Activated CD8-positive, alpha-beta memory T cell treated with anti-CD3 and anti-CD28 coated beads, Interleukin-2, amount 10 ng/mL, durations not matched to agents 7 days and 5 days (primary cell): Measurements from ENCODE around the gene PAXX. TPM values are rescaled to one million over a fixed set of nuclear protein-coding genes. Genes with fewer than 3 reads are reported as not detected.
A peak's percentile ranks its signal among the peaks of the same experiment; 100 is the strongest.

Source experiments
- ATAC-seq: fragments of 150-1000 bp; cut with Tn5 transposase; one replicate; pipeline ENCODE4 v1.10.0; 2021; ENCODE audit warnings: moderate library complexity
- CTCF ChIA-PET: fragments of 350-600 bp; sonication (Branson Sonifier 250); formaldehyde crosslinking; loops from one replicate; lab custom pipeline; 2021; ENCODE audit warnings: antibody characterized with exemption; lab: Charles Lee
- DNase-seq: peaks from one replicate; pipeline ENCODE4 v3.0.0-alpha.2; 2020
- H3K27ac Mint-ChIP-seq: one replicate; pipeline ENCODE4 v1.8.0; 2021; ENCODE audit warnings: mild to moderate bottlenecking, mixed read lengths
- H3K27me3 Mint-ChIP-seq: one replicate; pipeline ENCODE4 v1.8.0; 2021; ENCODE audit warnings: mixed read lengths
- H3K36me3 Mint-ChIP-seq: one replicate; pipeline ENCODE4 v1.8.0; 2021; ENCODE audit warnings: mild to moderate bottlenecking, mixed read lengths
- H3K4me1 Mint-ChIP-seq: one replicate; pipeline ENCODE4 v1.8.0; 2021; ENCODE audit warnings: mixed read lengths
- H3K4me3 Mint-ChIP-seq: one replicate; pipeline ENCODE4 v1.8.0; 2021; ENCODE audit warnings: mild to moderate bottlenecking, moderate library complexity, mixed read lengths
- H3K9me3 Mint-ChIP-seq: one replicate; pipeline ENCODE4 v1.8.0; 2022; ENCODE audit warnings: low read depth, mixed read lengths
- total RNA-seq, 2 experiments: library from RNA; stranded (reverse); gene quantifications; one replicate each; pipeline ENCODE4 v1.2.3, GENCODE V29; 2021

The PAXX gene
- total RNA-seq, 2 experiments from 2014 or later: 68.6 to 94.8 TPM

GRCh38 chr9:136949239-136949816 is 42.9 kb upstream of the PAXX start:
- Mint-ChIP-seq H3K4me1 (peaks cover 13% of the 10 kb centered on the region), H3K27me3 (no peaks in the 10 kb centered on the region), H3K36me3 (no peaks in the 10 kb centered on the region), H3K27ac (peak overlapping the region; percentile 84), H3K4me3 (peak overlapping the region; percentile 76), H3K9me3 (no peaks in the 10 kb centered on the region)
- CTCF ChIA-PET: interaction anchor here (1.3 to 7.3 kb wide), 5 partner anchors 10 to 149 kb away, joined by 4 to 183 read pairs (median 15); partner anchors contain the start of genes FUT7 and PAXX
- DNase-seq (no peak), ATAC-seq (no peak)

GRCh38 chr9:136949817-136950655 is 42.2 kb upstream of the PAXX start:
- peaks cover 9% of the 10 kb centered on the region for H3K4me1 Mint-ChIP-seq
- DNase-seq (peak; percentile 99), ATAC-seq (peak; percentile 97)
- H3K36me3 Mint-ChIP-seq: no peaks in the 10 kb centered on the region
- peak overlapping the region; percentile 84 for H3K27ac Mint-ChIP-seq
- CTCF ChIA-PET: interaction anchor here (0.9 to 7.3 kb wide), 6 partner anchors 25 to 108 kb away, joined by 3 to 183 read pairs (median 6); partner anchors contain the start of genes AJM1, FUT7 and PAXX
- no peaks in the 10 kb centered on the region for H3K27me3 Mint-ChIP-seq
- H3K9me3 Mint-ChIP-seq: no peaks in the 10 kb centered on the region
- peak overlapping the region; percentile 76 for H3K4me3 Mint-ChIP-seq

DNA sequence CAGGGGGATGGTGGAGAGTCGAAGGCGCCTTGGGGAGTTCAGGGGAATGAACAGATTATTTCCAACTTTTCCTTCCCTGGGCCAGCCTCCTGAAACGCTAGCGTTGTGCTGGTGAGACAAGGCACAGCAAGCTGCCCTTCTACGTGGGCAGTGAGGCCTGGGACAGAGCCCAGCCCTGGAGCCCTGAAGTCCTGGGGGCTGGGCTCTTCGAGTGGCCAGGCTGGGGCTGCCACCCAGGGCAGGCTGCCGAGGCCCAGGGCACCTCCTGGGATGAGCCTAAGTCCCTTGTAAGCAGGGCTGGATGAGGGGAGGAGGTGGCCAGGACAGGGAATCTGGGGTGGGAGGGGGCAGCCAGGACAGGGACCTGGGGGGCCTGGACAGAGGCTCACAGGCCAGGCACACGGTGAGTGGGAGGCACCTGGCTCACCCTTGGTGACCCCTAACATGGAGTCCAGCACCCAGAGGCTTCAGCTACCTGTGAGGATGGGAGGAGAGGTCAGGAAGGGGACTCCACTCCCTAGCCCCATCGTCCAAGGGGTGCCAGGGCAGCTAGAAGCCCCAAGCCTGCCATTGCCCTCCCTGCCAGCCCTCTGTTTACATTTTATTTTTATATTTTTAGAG is 41.5 kb upstream of the PAXX start:
- no peaks in the 10 kb centered on the region for H3K27me3 Mint-ChIP-seq
- ATAC-seq: no peak
- H3K27ac Mint-ChIP-seq: peak overlapping the region; percentile 82
- CTCF ChIA-PET: interaction anchor here (0.9 to 1.8 kb wide), 5 partner anchors 25 to 109 kb away, joined by 3 to 9 read pairs (median 4); partner anchors contain the start of genes AJM1 and PAXX
- no peak for DNase-seq
- no peaks in the 10 kb centered on the region for H3K9me3 Mint-ChIP-seq
- peak overlapping the region; percentile 73 for H3K4me3 Mint-ChIP-seq
- peaks cover 5% of the 10 kb centered on the region for H3K4me1 Mint-ChIP-seq
- H3K36me3 Mint-ChIP-seq: no peaks in the 10 kb centered on the region

DNA sequence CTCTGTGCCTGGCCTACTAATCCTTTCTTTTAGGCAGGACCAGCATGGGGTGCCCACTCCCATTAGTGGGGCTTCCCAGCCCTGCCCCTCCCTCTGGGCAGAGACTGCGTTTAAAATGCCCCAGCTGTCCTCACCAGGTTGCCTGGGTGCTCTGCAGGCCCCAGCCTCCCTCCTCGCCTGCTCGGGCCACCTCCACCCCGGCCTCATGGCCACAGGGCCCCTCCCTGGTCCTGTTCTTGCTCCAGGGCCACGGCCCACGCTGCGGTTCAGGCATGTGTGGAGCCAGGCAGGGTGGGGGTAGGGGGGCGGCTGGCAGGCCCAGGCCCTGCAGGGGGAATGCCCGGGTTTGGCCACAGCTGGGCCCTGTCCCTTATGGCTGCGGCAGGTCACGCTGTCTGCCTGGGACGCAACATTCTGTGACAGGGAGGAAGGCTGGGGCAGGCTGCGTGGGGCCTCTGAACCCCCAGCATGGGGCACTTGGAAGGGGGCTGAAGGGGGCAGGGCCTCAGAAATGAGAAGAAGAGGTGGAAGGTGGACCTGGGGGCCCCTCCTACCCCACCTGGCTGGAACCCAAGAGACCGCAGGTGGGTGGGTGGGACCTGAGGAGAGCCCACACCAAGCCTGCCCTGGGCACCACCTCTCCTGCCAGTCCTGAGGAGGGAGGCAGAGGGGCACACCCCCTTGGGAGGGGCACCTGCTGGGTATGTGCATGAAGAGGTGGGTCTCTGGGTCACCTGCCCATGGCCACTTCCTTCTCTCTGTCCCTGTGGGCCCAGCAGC is 40.5 kb upstream of the PAXX start, which contains the start of gene LCN12:
Gene LCN12, plus strand, starts transcription at position 733 of the 780 bp plus-strand sequence. CDS start 55 bp downstream, outside the sequence.
- Mint-ChIP-seq H3K4me1 (peaks cover 5% of the 10 kb centered on the region), H3K27ac (no peak within 1 kb of the TSS), H3K4me3 (no peak within 1 kb of the TSS), H3K27me3 (no peaks in the 10 kb centered on the region), H3K9me3 (peaks cover 5% of the 10 kb centered on the region), H3K36me3 (peaks cover 1% of the 10 kb centered on the region)
- DNase-seq: no peak
- CTCF ChIA-PET: interaction anchor here (0.6 to 1.8 kb wide), 5 partner anchors 24 to 116 kb away, joined by 3 to 9 read pairs (median 4); partner anchors contain the start of gene AJM1
- ATAC-seq: no peak

GRCh38 chr9:136952321-136952850 is 39.8 kb upstream of the PAXX start:
- no peak for DNase-seq

DNA sequence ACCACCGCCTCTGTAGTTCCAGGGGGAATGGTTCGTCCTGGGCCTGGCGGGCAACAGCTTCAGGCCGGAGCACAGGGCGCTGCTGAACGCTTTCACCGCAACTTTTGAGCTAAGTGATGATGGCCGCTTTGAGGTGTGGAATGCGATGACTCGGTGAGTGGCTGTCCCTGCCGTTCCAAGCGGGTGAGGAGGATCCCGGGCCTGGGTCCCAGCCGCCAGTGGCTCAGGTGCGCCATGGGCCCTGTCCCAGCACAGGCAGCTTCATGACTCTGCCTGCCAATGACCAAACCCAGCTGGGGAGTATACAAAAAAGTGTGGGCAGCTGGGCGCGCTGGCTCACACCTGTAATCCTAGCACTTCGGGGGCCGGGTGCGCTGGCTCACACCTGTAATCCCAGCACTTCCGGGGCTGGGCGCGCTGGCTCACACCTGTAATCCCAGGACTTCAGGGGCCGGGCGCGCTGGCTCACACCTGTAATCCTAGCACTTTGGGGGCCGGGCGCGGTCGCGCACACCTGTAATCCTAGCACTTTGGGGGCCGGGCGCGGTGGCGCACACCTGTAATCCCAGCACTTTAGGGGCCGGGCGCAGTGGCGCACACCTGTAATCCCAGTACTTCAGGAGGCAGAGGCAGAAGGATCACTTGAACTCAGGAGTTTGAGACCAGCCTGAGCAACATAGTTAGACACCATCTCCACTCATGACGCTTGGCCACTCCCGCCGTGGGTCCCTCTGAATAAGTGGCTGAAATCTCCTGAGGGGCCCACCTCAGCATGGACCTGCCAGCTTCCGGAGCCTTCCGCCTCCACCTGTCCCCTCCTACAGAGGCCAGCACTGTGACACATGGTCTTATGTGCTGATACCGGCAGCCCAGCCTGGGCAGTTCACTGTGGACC is 39.1 kb upstream of the PAXX start:
- ATAC-seq: no peak
- CTCF ChIA-PET: interaction anchor here (0.7 to 1.6 kb wide), 3 partner anchors 8 to 82 kb away, joined by 3 to 5 read pairs (median 4); partner anchors contain the start of genes C8G and FBXW5

More at GRCh38 chr9:136952321-136952850, 39.8 kb upstream of the PAXX start:
- H3K27me3 Mint-ChIP-seq: no peaks in the 10 kb centered on the region
- CTCF ChIA-PET: interaction anchor here (1.8 kb wide), 1 partner anchor 83 kb away, joined by 7 read pairs; no protein-coding TSS in a partner anchor
- ATAC-seq: no peak
- peaks cover 2% of the 10 kb centered on the region for H3K36me3 Mint-ChIP-seq
- peaks cover 6% of the 10 kb centered on the region for H3K9me3 Mint-ChIP-seq
- no peak overlapping the region for H3K4me3 Mint-ChIP-seq
- H3K4me1 Mint-ChIP-seq: peaks cover 5% of the 10 kb centered on the region
- no peak overlapping the region for H3K27ac Mint-ChIP-seq

DNA sequence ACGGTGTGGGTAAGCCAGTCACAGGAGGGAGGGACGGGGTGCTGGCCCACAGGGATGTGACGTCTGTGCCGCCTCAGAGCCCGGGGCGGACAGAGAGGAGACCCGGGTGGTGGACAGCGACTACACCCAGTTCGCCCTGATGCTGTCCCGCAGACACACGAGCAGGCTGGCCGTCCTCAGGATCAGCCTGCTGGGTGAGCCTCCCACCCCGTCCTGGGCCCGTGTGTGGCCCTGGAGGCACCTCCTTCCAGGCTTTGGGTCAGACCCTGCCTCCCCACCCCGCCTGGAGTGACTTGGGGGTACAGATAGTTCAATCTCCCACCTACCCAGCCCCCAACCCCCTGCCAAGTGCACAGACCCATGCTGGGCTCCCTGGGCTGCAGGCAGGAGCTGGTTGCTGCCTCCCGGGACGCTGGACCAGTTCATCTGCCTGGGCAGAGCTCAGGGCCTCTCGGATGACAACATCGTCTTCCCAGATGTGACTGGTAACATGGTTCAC is 38.4 kb upstream of the PAXX start:
- no peak overlapping the region for H3K4me3 Mint-ChIP-seq
- DNase-seq (no peak), ATAC-seq (no peak)
- H3K4me1 Mint-ChIP-seq: peaks cover 2% of the 10 kb centered on the region
- no peak overlapping the region for H3K27ac Mint-ChIP-seq
- H3K9me3 Mint-ChIP-seq: peaks cover 6% of the 10 kb centered on the region
- no peaks in the 10 kb centered on the region for H3K27me3 Mint-ChIP-seq
- peaks cover 2% of the 10 kb centered on the region for H3K36me3 Mint-ChIP-seq
- CTCF ChIA-PET: interaction anchor here (1.1 to 1.6 kb wide), 2 partner anchors 9 to 81 kb away, joined by 4 to 5 read pairs; partner anchors contain the start of genes C8G and FBXW5

More for the DNA sequence above, 39.1 kb upstream of the PAXX start:
- no peak overlapping the region for H3K4me3 Mint-ChIP-seq
- H3K4me1 Mint-ChIP-seq: peaks cover 4% of the 10 kb centered on the region
- no peaks in the 10 kb centered on the region for H3K27me3 Mint-ChIP-seq
- peaks cover 6% of the 10 kb centered on the region for H3K9me3 Mint-ChIP-seq
- H3K27ac Mint-ChIP-seq: no peak overlapping the region
- peaks cover 2% of the 10 kb centered on the region for H3K36me3 Mint-ChIP-seq
- DNase-seq: no peak

DNA sequence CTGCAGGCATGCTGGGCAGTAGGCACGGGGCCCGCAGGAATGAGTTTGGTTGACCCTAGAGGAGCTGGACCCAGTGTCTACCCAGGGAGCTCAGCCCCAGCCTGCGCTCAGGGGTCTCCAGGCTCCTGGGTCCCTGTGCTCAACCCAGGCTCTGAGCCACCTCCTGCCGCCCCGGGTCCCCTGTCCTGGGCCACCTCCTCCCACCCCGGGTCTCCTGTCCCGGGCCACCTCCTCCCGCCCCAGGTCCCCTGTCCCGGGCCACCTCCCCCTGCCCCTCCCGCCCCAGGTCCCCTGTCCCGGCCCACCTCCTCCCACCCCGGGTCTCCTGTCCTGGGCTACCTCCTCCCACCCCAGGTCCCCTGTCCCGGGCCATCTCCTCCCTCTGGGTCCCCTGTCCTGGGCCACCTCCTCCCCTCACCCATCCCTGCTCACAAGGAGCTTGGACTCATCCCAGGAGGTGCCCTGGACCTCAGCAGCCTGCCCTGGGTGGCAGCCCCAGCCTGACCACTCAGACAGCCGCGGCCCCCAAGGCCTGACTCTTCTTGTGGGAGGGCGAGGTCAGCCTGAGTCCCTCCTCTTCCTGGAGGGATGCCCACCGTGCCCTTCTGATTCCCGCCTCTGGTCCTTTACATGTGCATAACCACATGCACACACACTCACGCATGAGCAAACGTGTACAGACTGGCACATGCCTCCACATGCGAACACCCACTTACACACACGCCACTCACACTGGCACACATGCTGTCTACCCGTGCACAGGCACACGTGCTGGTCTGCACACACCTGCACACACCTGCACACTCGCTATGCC is 37.7 kb upstream of the PAXX start:
- Mint-ChIP-seq H3K27me3 (no peaks in the 10 kb centered on the region), H3K9me3 (peaks cover 6% of the 10 kb centered on the region), H3K4me1 (peaks cover 2% of the 10 kb centered on the region), H3K36me3 (peaks cover 2% of the 10 kb centered on the region), H3K27ac (no peak overlapping the region), H3K4me3 (no peak overlapping the region)
- no peak for ATAC-seq
- CTCF ChIA-PET: interaction anchor here (0.6 to 1.6 kb wide), 4 partner anchors 9 to 168 kb away, joined by 3 to 5 read pairs (median 4); partner anchors contain the start of genes C8G and FBXW5
- DNase-seq: no peak

DNA sequence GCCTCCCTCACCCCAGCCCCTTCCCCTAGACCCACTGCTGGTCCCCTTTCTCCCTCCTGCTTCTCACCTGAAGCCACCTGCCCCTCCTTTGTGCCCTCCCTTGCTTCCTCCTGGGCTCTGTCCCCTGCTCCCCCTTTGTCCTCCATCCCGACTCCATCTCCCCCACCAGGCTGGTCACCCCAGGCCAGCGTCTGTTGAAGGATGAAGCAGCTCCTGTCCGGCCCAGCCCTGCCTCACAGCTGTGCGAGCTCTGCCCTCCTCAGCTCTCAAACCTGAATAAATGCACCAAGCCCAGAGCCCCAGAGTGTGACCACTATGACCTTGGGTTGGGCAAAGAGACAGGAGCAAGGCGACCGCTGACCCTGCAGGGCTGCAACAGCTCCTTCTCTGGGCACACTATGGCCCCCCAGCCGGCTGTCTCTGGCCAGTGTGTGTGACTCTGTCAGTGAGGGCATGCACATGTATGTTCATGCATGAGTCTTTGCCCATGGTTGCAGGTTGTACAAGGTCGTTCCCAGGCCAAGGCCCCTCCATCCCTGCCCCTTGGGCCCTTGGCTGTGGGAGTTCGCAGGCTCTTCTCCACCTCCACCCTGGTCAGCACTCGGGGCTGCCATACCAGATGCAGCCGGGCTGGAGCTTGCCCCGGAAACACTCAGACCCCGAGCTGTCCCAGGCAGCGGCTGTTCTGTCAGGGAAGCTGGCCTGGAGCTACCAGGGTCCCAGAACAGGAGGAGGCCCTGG is 36.9 kb upstream of the PAXX start:
- no peak for ATAC-seq
- Mint-ChIP-seq H3K4me1 (peaks cover 5% of the 10 kb centered on the region), H3K27ac (no peak overlapping the region), H3K4me3 (no peak overlapping the region), H3K27me3 (no peaks in the 10 kb centered on the region), H3K36me3 (peaks cover 2% of the 10 kb centered on the region), H3K9me3 (peaks cover 6% of the 10 kb centered on the region)
- CTCF ChIA-PET: interaction anchor here (0.6 to 1.1 kb wide), 2 partner anchors 9 to 167 kb away, joined by 3 to 4 read pairs; no protein-coding TSS in a partner anchor
- no peak for DNase-seq

DNA sequence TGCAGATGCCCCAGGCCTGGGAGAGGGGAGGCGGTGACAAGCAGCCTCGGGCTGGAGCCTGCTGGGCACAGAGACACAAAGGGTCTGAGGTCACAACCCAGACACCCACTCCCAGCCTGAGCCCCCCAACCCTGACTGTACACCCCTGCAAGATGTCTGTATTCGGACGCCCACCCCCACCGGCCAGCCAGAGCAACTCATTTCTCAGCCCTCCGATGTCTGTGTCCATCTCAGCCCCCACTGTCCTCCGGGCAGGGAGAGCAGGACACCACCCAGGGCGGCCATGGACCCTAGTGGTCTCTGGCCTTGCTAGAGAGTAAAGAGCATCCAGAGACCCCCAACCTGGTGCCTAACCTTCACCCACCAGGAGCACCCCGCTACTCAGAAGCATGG is 36.3 kb upstream of the PAXX start:
- no peak for ATAC-seq

More for the DNA sequence above, 36.3 kb upstream of the PAXX start:
- Mint-ChIP-seq H3K27ac (no peak overlapping the region), H3K4me1 (peaks cover 10% of the 10 kb centered on the region), H3K36me3 (peaks cover 2% of the 10 kb centered on the region), H3K4me3 (no peak overlapping the region), H3K27me3 (no peaks in the 10 kb centered on the region), H3K9me3 (peaks cover 6% of the 10 kb centered on the region)
- DNase-seq: no peak
- CTCF ChIA-PET: interaction anchor here (1.1 kb wide), 1 partner anchor 10 kb away, joined by 3 read pairs; no protein-coding TSS in a partner anchor
